DOHH2 (cell line): ENCODE measurements around the gene DKK2.

Experiments
- H3F3A ChIP-seq: fragments of 200-600 bp; sonication (generic), shearing (Covaris generic); 2 replicates; pipeline ENCODE4 v1.6.0; 2016; ENCODE audit warnings: antibody characterized with exemption, mild to moderate bottlenecking; ENCODE audit not compliant: control insufficient read depth, insufficient read depth
- H3K27ac ChIP-seq: fragments of 200-600 bp; sonication (generic); 2 replicates; pipeline ENCODE4 v1.5.1; 2014; ENCODE audit warnings: low read depth, mild to moderate bottlenecking, low read length, moderate library complexity
- H3K27me3 ChIP-seq: fragments of 200-600 bp; sonication (generic); 2 replicates; pipeline ENCODE4 v1.6.1; 2014; ENCODE audit warnings: mild to moderate bottlenecking, low read length, mixed read lengths; ENCODE audit not compliant: control insufficient read depth
- H3K36me3 ChIP-seq: fragments of 200-600 bp; sonication (generic); 2 replicates; pipeline ENCODE4 v1.6.1; 2014; ENCODE audit warnings: mild to moderate bottlenecking, low read length, moderate library complexity, mixed read lengths; ENCODE audit not compliant: control insufficient read depth
- H3K4me1 ChIP-seq: fragments of 200-600 bp; sonication (generic); 2 replicates; pipeline ENCODE4 v1.6.1; 2014; ENCODE audit warnings: mild to moderate bottlenecking, low read length, mixed read lengths; ENCODE audit not compliant: control insufficient read depth
- H3K4me2 ChIP-seq: fragments of 200-600 bp; sonication (generic); 2 replicates; pipeline ENCODE4 v1.6.0; 2014; ENCODE audit warnings: mild to moderate bottlenecking, low read length, moderate library complexity
- H3K4me3 ChIP-seq: fragments of 200-600 bp; sonication (generic); 2 replicates; pipeline ENCODE4 v1.5.1; 2014; ENCODE audit warnings: mild to moderate bottlenecking, low read length, mixed read lengths
- H3K79me2 ChIP-seq: fragments of 200-600 bp; sonication (generic); 2 replicates; pipeline ENCODE4 v1.6.1; 2014; ENCODE audit warnings: mild to moderate bottlenecking, low read length, mixed read lengths; ENCODE audit not compliant: control insufficient read depth
- H3K9me2 ChIP-seq: fragments of 200-600 bp; sonication (generic); replicated peaks from 2 replicates; pipeline ENCODE4 v1.6.1; 2014; ENCODE audit warnings: mild to moderate bottlenecking, low read length, mixed read lengths; ENCODE audit not compliant: control insufficient read depth
- H3K9me3 ChIP-seq: fragments of 200-600 bp; sonication (generic); 2 replicates; pipeline ENCODE4 v1.6.1; 2014; ENCODE audit warnings: antibody characterized with exemption, low read length, mixed read lengths; ENCODE audit not compliant: control insufficient read depth, insufficient read depth
- H4K20me1 ChIP-seq: fragments of 200-600 bp; sonication (generic); 2 replicates; pipeline ENCODE4 v1.6.0; 2014; ENCODE audit warnings: low read depth, mild to moderate bottlenecking, antibody characterized with exemption, low read length, moderate library complexity; ENCODE audit not compliant: control insufficient read depth, insufficient read depth
- CTCF ChIP-seq: fragments of 200-600 bp; sonication (generic); IDR thresholded peaks from one replicate; pipeline ENCODE4 v1.5.1; 2014; ENCODE audit warnings: antibody characterized with exemption, mild to moderate bottlenecking, low read depth, low read length; ENCODE audit not compliant: poor library complexity, severe bottlenecking
- EZH2phosphoT487 ChIP-seq: fragments of 200-600 bp; sonication (generic); IDR thresholded peaks from 2 replicates; pipeline ENCODE4 v1.6.1; 2017; ENCODE audit warnings: borderline replicate concordance, mild to moderate bottlenecking, antibody characterized with exemption, low read length, moderate library complexity, mixed read lengths

Gene DKK2

GRCh38 chr4:106892786-106893185 is 143.3 kb downstream of the DKK2 start:
- no peaks in the 10 kb centered on the region for H3K4me1 ChIP-seq
- H3K27me3 ChIP-seq = no peaks in the 10 kb centered on the region
- H3K9me2 ChIP-seq = no peaks in the 10 kb centered on the region
- H3K9me3 ChIP-seq = no peaks in the 10 kb centered on the region
- H3K4me3 ChIP-seq = no peak overlapping the region
- no peak overlapping the region for H3K27ac ChIP-seq
- H4K20me1 ChIP-seq = no peaks in the 10 kb centered on the region
- no peaks in the 10 kb centered on the region for H3K36me3 ChIP-seq
- H3F3A ChIP-seq = no peaks in the 10 kb centered on the region
- no peak for TF ChIP-seq CTCF
- no peak for TF ChIP-seq EZH2phosphoT487
- no peak overlapping the region for H3K4me2 ChIP-seq
- no peaks in the 10 kb centered on the region for H3K79me2 ChIP-seq

- peak; percentile 10 for TF ChIP-seq CTCF
- no peak for TF ChIP-seq EZH2phosphoT487
- no peaks in the 10 kb centered on the region for H3K27me3 ChIP-seq
- no peaks in the 10 kb centered on the region for H4K20me1 ChIP-seq
- no peak overlapping the region for H3K27ac ChIP-seq
- no peaks in the 10 kb centered on the region for H3F3A ChIP-seq
- no peaks in the 10 kb centered on the region for H3K79me2 ChIP-seq
- no peaks in the 10 kb centered on the region for H3K4me1 ChIP-seq
- H3K4me3 ChIP-seq = no peak overlapping the region
- no peaks in the 10 kb centered on the region for H3K36me3 ChIP-seq
- no peaks in the 10 kb centered on the region for H3K9me2 ChIP-seq
- H3K9me3 ChIP-seq = no peaks in the 10 kb centered on the region
- H3K4me2 ChIP-seq = no peak overlapping the region
Measured at GRCh38 chr4:106875340-106875739, 160.8 kb downstream of the DKK2 start.
